Caco-2 (cell line): ENCODE data around the gene ANKMY1. TPM values are rescaled to one million over a fixed set of nuclear protein-coding genes. Genes with fewer than 3 reads are reported as not detected.

ENCODE experiments used
- BruUV-seq: library from RNA; stranded (reverse); fragments of 400-500 nt; replicated peaks from 2 replicates; lab custom pipeline; 2021; lab: Mats Ljungman, UMichigan
- CTCF ChIA-PET: fragments of 300-600 bp; sonication (Branson Sonifier 250); formaldehyde crosslinking; loops from one replicate; lab custom pipeline; 2022; ENCODE audit warnings: antibody characterized with exemption; lab: Charles Lee
- POLR2A ChIA-PET: fragments of 300-600 bp; sonication (Branson Sonifier 250); formaldehyde crosslinking; loops from one replicate; lab custom pipeline; 2022; ENCODE audit warnings: antibody characterized with exemption; lab: Charles Lee
- DNase-seq, 2 experiments: peaks; one replicate each; pipeline versions ENCODE4 v3.0.0 to v3.0.0-alpha.2; 2020 to 2022
- H3K27me3 ChIP-seq: replicated peaks from 2 replicates; pipeline ENCODE4 v1.6.0; 2011; ENCODE audit warnings: low read length; ENCODE audit not compliant: control insufficient read depth, insufficient read depth
- H3K36me3 ChIP-seq: 2 replicates; pipeline ENCODE4 v1.5.1; 2011; ENCODE audit warnings: low read length; ENCODE audit not compliant: control insufficient read depth, insufficient read depth
- H3K4me1 ChIP-seq: fragments of 250-450 bp; sonication (Bioruptor Pico); 2 replicates; pipeline ENCODE4 v1.5.1; 2020; ENCODE audit warnings: mild to moderate bottlenecking
- H3K4me3 ChIP-seq: 2 replicates; pipeline ENCODE4 v1.5.1; 2011; ENCODE audit warnings: low read depth, mild to moderate bottlenecking, control low read depth, low read length
- H3K9me3 ChIP-seq: fragments of 250-450 bp; sonication (Bioruptor Pico); 2 replicates; pipeline ENCODE4 v1.5.1; 2020; ENCODE audit warnings: mild to moderate bottlenecking, moderate library complexity
- H3K27ac Mint-ChIP-seq: one replicate; pipeline ENCODE4 v1.8.0; 2022; ENCODE audit warnings: mixed read lengths; ENCODE audit not compliant: unreplicated experiment
- H3K27me3 Mint-ChIP-seq: one replicate; pipeline ENCODE4 v1.8.0; 2022; ENCODE audit warnings: mixed read lengths; ENCODE audit not compliant: insufficient read depth, unreplicated experiment
- H3K36me3 Mint-ChIP-seq: one replicate; pipeline ENCODE4 v1.8.0; 2022; ENCODE audit warnings: mild to moderate bottlenecking, mixed read lengths; ENCODE audit not compliant: insufficient read depth, unreplicated experiment
- H3K4me1 Mint-ChIP-seq: one replicate; pipeline ENCODE4 v1.8.0; 2022; ENCODE audit warnings: low read depth, mixed read lengths; ENCODE audit not compliant: unreplicated experiment
- H3K4me3 Mint-ChIP-seq: one replicate; pipeline ENCODE4 v1.8.0; 2022; ENCODE audit warnings: mild to moderate bottlenecking, moderate library complexity, mixed read lengths; ENCODE audit not compliant: unreplicated experiment
- H3K9me3 Mint-ChIP-seq: one replicate; pipeline ENCODE4 v1.8.0; 2022; ENCODE audit warnings: mixed read lengths; ENCODE audit not compliant: unreplicated experiment
- CTCF ChIP-seq, 2 experiments: fragments of 200-600 bp in 1 of 2; IDR thresholded peaks; 1 replicate in 1 of 2; 2 replicates in 1 of 2; pipeline versions ENCODE4 v1.5.1 to v1.8.0; 2011 to 2022; ENCODE audit warnings: antibody characterized with exemption in 1 of 2, control low read depth in 1 of 2, inconsistent platforms in 1 of 2, low read depth in 1 of 2, low read length in 1 of 2, mild to moderate bottlenecking in 1 of 2, moderate library complexity in 1 of 2; ENCODE audit not compliant: insufficient read depth in 1 of 2, severe bottlenecking in 1 of 2, unreplicated experiment in 1 of 2
- intact Hi-C: fragments of 100-400 bp; cut with micrococcal nuclease; formaldehyde crosslinking; loops from one replicate; pipeline ENCODE4 v1.10.0; 2022; ENCODE audit not compliant: unreplicated experiment
- total RNA-seq: library from RNA; stranded (reverse); gene quantifications from 2 replicates; pipeline ENCODE4 v1.2.3, GENCODE V29; 2022

ANKMY1 gene
- total RNA-seq, 1 experiment from 2014 or later, result 12.2 TPM

DNA sequence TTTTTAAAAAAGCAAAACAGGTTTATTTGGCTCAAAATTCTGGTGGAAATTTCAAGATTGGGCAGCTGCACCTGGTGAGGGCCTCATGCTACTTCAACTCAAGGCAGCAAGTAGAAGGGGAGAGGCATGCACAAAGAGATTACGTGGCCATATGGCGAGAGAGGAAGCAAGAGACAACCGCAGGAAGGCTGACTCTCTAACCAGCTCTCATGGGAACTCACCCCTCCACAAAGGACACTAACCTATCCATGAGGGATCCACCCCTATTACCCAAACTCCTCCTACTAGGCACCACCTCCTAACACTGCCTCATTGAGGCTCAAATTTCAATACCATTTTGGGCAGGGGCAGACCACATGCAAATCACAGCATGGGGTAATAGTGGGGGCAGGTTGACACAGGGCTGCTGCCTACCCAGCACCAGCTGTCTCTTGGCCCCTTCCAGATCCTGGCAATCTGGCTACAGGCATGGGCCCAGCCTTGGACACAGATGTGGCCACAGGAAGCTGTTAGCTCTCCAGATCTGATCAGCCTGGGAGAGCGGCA, 26.8 kb upstream of the ANKMY1 start:
- intact Hi-C loops, result no loop called here
- Histone ChIP-seq H3K4me1 (no peaks in the 10 kb centered on the region), H3K36me3 (peaks cover 1% of the 10 kb centered on the region; the same call in 1 of the 2 replicates), H3K27me3 (no peaks in the 10 kb centered on the region), H3K4me3 (no peak overlapping the region), H3K9me3 (no peaks in the 10 kb centered on the region)
- no peaks in the 10 kb centered on the region for H3K27me3 Mint-ChIP-seq
- peaks cover 29% of the 10 kb centered on the region for H3K4me1 Mint-ChIP-seq
- ChIA-PET CTCF (no interaction called here), POLR2A (no interaction called here)
- H3K27ac Mint-ChIP-seq, result no peak overlapping the region
- DNase-seq, result no peak
- peaks cover 11% of the 10 kb centered on the region for H3K36me3 Mint-ChIP-seq
- H3K9me3 Mint-ChIP-seq, result no peaks in the 10 kb centered on the region
- peak overlapping the region; percentile 51 for H3K4me3 Mint-ChIP-seq
- no peak for TF ChIP-seq CTCF (IDR thresholded peaks at IDR 0.05; ENCODE audit: insufficient read depth in 1 of 2, low read depth in 1 of 2, low read length in 1 of 2, severe bottlenecking in 1 of 2, unreplicated experiment in 1 of 2)
- BruUV-seq, result no TSS peak

GRCh38 chr2:240583774-240584173, 26.0 kb upstream of the ANKMY1 start:
- H3K27me3 Mint-ChIP-seq, result no peaks in the 10 kb centered on the region
- intact Hi-C loops, result no loop called here
- Histone ChIP-seq H3K36me3 (peaks cover 1% of the 10 kb centered on the region; the same call in 1 of the 2 replicates), H3K4me3 (no peak overlapping the region), H3K4me1 (no peaks in the 10 kb centered on the region), H3K9me3 (no peaks in the 10 kb centered on the region), H3K27me3 (no peaks in the 10 kb centered on the region)
- peaks cover 11% of the 10 kb centered on the region for H3K36me3 Mint-ChIP-seq
- POLR2A ChIA-PET, result no interaction called here
- BruUV-seq, result no TSS peak
- DNase-seq, result no peak
- H3K4me1 Mint-ChIP-seq, result peaks cover 27% of the 10 kb centered on the region
- CTCF ChIA-PET, result no interaction called here
- TF ChIP-seq CTCF (IDR thresholded peaks at IDR 0.05; ENCODE audit: insufficient read depth in 1 of 2, low read depth in 1 of 2, low read length in 1 of 2, severe bottlenecking in 1 of 2, unreplicated experiment in 1 of 2), result no peak
- H3K4me3 Mint-ChIP-seq, result no peak overlapping the region
- no peaks in the 10 kb centered on the region for H3K9me3 Mint-ChIP-seq
- no peak overlapping the region for H3K27ac Mint-ChIP-seq

- peaks cover 11% of the 10 kb centered on the region for H3K36me3 Mint-ChIP-seq
- ChIA-PET CTCF (no interaction called here), POLR2A (no interaction called here)
- H3K27me3 ChIP-seq, result no peaks in the 10 kb centered on the region
- H3K9me3 ChIP-seq, result no peaks in the 10 kb centered on the region
- no peak overlapping the region for H3K27ac Mint-ChIP-seq
- H3K4me3 Mint-ChIP-seq, result no peak overlapping the region
- BruUV-seq, result no TSS peak
- no peaks in the 10 kb centered on the region for H3K4me1 ChIP-seq
- intact Hi-C loops, result no loop called here
- H3K4me3 ChIP-seq, result no peak overlapping the region
- no peak for TF ChIP-seq CTCF (IDR thresholded peaks at IDR 0.05; ENCODE audit: insufficient read depth in 1 of 2, low read depth in 1 of 2, low read length in 1 of 2, severe bottlenecking in 1 of 2, unreplicated experiment in 1 of 2)
- no peaks in the 10 kb centered on the region for H3K27me3 Mint-ChIP-seq
- H3K4me1 Mint-ChIP-seq, result peaks cover 17% of the 10 kb centered on the region
- peaks cover 1% of the 10 kb centered on the region; the same call in 1 of the 2 replicates for H3K36me3 ChIP-seq
- no peak for DNase-seq
- H3K9me3 Mint-ChIP-seq, result no peaks in the 10 kb centered on the region
Measured at GRCh38 chr2:240582781-240583180, 25.0 kb upstream of the ANKMY1 start.
